HK-2 (cell line): ENCODE data around the gene LITAFD.
"Not testable (repeated sequence)": the region's sequence is repeated elsewhere in the genome, so short reads cannot be mapped to it uniquely, and the experiment has no call there.

ENCODE experiments used
- DNase-seq: peaks from one replicate; pipeline ENCODE4 v3.0.0-alpha.2; 2018; ENCODE audit not compliant: unreplicated experiment

The LITAFD gene

GRCh38 chr16:8872967-8873865 is 8.9 kb upstream of the LITAFD start:
- DNase-seq = no peak

GRCh38 chr16:8873866-8874195 is 8.3 kb upstream of the LITAFD start:
- DNase-seq = not testable (repeated sequence)

- DNase-seq = no peak
These were observed 7.8 kb upstream of the LITAFD start for GRCh38 chr16:8874388-8874787.

- DNase-seq = not testable (repeated sequence)
These were observed 6.8 kb upstream of the LITAFD start for GRCh38 chr16:8875317-8875716.

GRCh38 chr16:8877894-8878522 is 4.1 kb upstream of the LITAFD start:
- peak; percentile 35 for DNase-seq

GRCh38 chr16:8878523-8878911 is 3.6 kb upstream of the LITAFD start:
- DNase-seq = peak; percentile 59

- DNase-seq = no peak
These were observed 1.2 kb upstream of the LITAFD start for GRCh38 chr16:8880839-8881510.

- no peak for DNase-seq
These were observed 700 bp downstream of the LITAFD start for GRCh38 chr16:8882725-8883377.

- DNase-seq = peak; percentile 66
These were observed 3.8 kb downstream of the LITAFD start for GRCh38 chr16:8885674-8886592.

GRCh38 chr16:8886593-8887430 is 4.7 kb downstream of the LITAFD start:
- no peak for DNase-seq

GRCh38 chr16:8887431-8887765 is 5.2 kb downstream of the LITAFD start:
- DNase-seq = no peak

GRCh38 chr16:8887952-8888560 is 5.9 kb downstream of the LITAFD start:
- DNase-seq = peak; percentile 53

- DNase-seq = no peak
These were observed 7.1 kb downstream of the LITAFD start for GRCh38 chr16:8888951-8889892.

GRCh38 chr16:8889893-8890548 is 7.9 kb downstream of the LITAFD start:
- DNase-seq = no peak

GRCh38 chr16:8890549-8890921 is 8.4 kb downstream of the LITAFD start:
- no peak for DNase-seq

- DNase-seq = no peak
These were observed 10.0 kb downstream of the LITAFD start for GRCh38 chr16:8892101-8892575.

GRCh38 chr16:8893426-8893825 is 11.3 kb downstream of the LITAFD start:
- DNase-seq = no peak
